Left ventricle myocardium inferior (tissue), 1 donor: ENCODE data around the gene ATXN7. TPM values are rescaled to one million over a fixed set of nuclear protein-coding genes. Genes with fewer than 3 reads are reported as not detected.

Experiments used
- DNase-seq: peaks from one replicate; pipeline ENCODE4 v3.0.0-alpha.2; 2020
- H3K27ac ChIP-seq: fragments of 200-600 bp; replicated peaks from 2 replicates; pipeline ENCODE4 v1.8.0; 2021
- H3K27me3 ChIP-seq: fragments of 200-600 bp; 2 replicates; pipeline ENCODE4 v1.8.0; 2021; ENCODE audit warnings: low read depth
- H3K36me3 ChIP-seq: fragments of 200-600 bp; 2 replicates; pipeline ENCODE4 v1.8.0; 2021
- H3K4me1 ChIP-seq: fragments of 200-600 bp; 2 replicates; pipeline ENCODE4 v1.8.0; 2021
- H3K4me3 ChIP-seq: fragments of 200-600 bp; 2 replicates; pipeline ENCODE4 v1.8.0; 2021; ENCODE audit warnings: mild to moderate bottlenecking, moderate library complexity
- H3K9me3 ChIP-seq: fragments of 200-600 bp; replicated peaks from 2 replicates; pipeline ENCODE4 v1.8.0; 2021
- intact Hi-C: fragments of 100-400 bp; cut with micrococcal nuclease; formaldehyde crosslinking; loops from one replicate; pipeline ENCODE4 v1.11.0; 2022
- total RNA-seq: library from RNA; stranded (reverse); fragmentation: NEBNext Ultra II Directional; extraction: Animal tissue kit (Norgen Biotek cat#: 25700); gene quantifications from one replicate; pipeline ENCODE4 v1.2.1, GENCODE V29; 2021
- TF ChIP-seq, protein P1 (sequence below): fragments of 200-600 bp; IDR thresholded peaks from 2 replicates; pipeline ENCODE4 v1.8.0; 2021; ENCODE audit warnings: antibody characterized with exemption, mild to moderate bottlenecking, borderline replicate concordance
- donor health status: DM: no; HTN: yes; CAD: no; lungs with severe emphysema.

The ATXN7 gene
- total RNA-seq, 1 donor from 2014 or later, result 12.1 TPM

DNA sequence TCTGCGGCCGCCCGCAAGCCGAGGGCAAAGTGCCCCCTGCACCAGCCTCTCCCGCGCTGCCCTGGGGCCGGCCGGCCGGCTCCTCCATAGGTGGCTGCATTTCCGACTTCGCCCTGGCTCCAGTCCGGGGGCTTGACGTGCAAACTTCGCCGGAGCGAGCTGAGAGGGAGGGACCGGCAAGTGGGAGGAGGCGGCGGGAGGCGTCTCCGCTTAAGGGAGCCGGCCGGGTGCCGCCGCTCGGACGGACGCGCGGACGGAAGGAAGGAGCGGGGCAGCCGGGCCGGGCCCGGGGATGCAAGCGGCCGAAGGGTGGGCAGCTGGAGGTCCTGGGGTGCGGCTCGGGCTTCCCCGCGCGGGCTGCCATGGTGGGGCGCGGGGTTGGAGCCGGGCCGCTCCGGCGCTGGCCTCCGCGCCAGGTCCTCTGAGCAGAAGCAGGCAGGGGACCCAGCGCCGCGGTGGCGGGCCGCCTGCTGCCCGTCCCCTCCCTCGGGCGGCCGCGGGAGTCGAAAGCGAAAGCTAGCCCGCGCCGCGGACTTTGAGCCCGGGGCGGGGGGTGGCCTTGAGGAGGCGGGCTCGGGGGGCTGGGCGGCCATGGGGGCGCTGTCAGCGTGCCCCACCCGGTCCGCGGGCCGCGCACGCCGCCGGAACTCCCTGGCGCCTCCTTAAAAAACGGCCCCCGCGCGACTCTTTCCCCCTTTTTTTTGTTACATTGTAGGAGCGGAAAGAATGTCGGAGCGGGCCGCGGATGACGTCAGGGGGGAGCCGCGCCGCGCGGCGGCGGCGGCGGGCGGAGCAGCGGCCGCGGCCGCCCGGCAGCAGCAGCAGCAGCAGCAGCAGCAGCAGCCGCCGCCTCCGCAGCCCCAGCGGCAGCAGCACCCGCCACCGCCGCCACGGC lies 48.5 kb downstream of the ATXN7 start, which contains the start of gene SCAANT1:
Gene SCAANT1, minus strand, starts transcription at position 511 of the 895 bp plus-strand sequence.
- Histone ChIP-seq H3K27me3 (no peaks in the 10 kb centered on the region), H3K4me3 (peak within 1 kb of the TSS; percentile 78), H3K4me1 (peaks cover 58% of the 10 kb centered on the region), H3K27ac (peak within 1 kb of the TSS; percentile 99), H3K36me3 (peaks cover 23% of the 10 kb centered on the region), H3K9me3 (no peaks in the 10 kb centered on the region)
- TF ChIP-seq, protein P1, sequence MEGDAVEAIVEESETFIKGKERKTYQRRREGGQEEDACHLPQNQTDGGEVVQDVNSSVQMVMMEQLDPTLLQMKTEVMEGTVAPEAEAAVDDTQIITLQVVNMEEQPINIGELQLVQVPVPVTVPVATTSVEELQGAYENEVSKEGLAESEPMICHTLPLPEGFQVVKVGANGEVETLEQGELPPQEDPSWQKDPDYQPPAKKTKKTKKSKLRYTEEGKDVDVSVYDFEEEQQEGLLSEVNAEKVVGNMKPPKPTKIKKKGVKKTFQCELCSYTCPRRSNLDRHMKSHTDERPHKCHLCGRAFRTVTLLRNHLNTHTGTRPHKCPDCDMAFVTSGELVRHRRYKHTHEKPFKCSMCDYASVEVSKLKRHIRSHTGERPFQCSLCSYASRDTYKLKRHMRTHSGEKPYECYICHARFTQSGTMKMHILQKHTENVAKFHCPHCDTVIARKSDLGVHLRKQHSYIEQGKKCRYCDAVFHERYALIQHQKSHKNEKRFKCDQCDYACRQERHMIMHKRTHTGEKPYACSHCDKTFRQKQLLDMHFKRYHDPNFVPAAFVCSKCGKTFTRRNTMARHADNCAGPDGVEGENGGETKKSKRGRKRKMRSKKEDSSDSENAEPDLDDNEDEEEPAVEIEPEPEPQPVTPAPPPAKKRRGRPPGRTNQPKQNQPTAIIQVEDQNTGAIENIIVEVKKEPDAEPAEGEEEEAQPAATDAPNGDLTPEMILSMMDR, result peak; percentile 32
- peak; percentile 92 for DNase-seq
- intact Hi-C loops, result no loop called here

DNA sequence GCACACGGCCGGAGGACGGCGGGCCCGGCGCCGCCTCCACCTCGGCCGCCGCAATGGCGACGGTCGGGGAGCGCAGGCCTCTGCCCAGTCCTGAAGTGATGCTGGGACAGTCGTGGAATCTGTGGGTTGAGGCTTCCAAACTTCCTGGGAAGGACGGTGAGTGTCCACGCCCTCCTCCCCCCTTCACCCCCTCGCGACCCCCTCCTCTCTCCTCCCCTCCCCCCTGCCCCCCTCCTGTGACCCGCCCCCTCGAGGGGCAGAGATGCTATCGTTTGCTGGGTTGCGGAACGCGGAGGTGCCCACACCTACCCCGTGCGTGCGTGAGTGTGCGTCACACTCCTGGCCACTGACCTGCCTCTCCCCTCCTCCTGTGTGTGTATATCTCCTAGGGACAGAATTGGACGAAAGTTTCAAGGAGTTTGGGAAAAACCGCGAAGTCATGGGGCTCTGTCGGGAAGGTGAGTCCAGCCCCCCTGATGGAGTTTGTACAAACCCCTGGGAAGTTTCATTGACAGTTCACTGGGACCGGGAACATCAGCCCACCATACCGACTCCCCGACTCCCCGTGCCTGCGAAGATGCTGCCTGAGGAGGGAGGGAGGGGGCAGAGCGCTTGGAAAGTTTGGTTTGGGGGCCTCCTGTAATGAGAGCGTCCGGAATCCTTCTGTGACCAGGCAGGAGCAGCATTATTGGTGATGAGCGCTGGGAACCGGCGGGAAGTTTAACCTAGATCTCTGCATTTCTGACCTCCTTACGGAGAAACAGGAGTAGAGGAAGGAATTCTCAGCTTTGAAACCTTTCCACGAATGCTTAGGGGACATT lies 49.3 kb downstream of the ATXN7 start:
- peak; percentile 36 for DNase-seq
- Histone ChIP-seq H3K9me3 (no peaks in the 10 kb centered on the region), H3K4me1 (peaks cover 55% of the 10 kb centered on the region), H3K27me3 (no peaks in the 10 kb centered on the region), H3K36me3 (peaks cover 24% of the 10 kb centered on the region), H3K27ac (peak overlapping the region; percentile 99), H3K4me3 (peak overlapping the region; percentile 78)
- intact Hi-C loops, result no loop called here
- TF ChIP-seq, protein P1, result no peak

DNA sequence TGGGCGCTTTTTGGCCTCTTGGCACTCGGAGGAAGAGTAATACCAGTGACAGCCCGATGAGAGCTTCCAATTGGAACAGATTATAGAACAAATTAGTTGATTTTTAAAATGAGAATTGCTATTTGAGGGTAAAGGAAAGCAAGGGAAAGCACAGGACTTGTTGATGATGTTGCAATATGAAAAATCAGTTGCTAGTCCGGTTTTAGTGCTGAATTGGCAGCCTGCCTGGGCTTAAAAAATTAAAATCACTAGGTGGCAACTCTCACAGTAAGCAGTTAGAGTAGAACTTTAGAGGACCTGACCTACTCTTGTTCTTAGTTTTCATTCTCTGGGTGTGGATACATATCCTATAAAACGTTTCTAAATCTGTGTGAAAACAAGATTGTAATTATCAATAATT lies 50.6 kb downstream of the ATXN7 start:
- intact Hi-C loops, result no loop called here
- no peaks in the 10 kb centered on the region for H3K9me3 ChIP-seq
- no peak overlapping the region for H3K27ac ChIP-seq
- H3K4me1 ChIP-seq, result peaks cover 44% of the 10 kb centered on the region
- no peak overlapping the region for H3K4me3 ChIP-seq
- H3K36me3 ChIP-seq, result peaks cover 34% of the 10 kb centered on the region
- TF ChIP-seq, protein P1, result no peak
- no peak for DNase-seq
- no peaks in the 10 kb centered on the region for H3K27me3 ChIP-seq

DNA sequence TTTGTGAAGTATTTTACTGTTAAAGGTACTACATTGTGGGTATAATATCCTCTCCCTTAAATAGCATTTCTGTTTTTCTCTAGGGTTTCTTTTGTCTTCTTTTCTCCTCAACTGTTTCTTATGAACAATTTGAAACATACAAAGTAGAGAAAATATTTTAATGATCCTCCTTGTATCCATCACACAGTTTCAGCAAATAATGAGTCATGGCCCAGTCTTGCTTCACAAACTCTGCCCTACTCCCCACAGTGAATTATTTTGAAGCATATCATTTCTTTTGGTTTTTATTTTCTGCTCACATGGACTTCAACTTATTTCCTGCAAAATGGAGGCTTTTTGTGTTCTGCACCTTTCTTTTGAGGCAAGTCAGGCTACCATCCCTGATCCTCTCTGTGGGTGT lies 54.7 kb downstream of the ATXN7 start:
- Histone ChIP-seq H3K27ac (no peak overlapping the region), H3K36me3 (peaks cover 46% of the 10 kb centered on the region), H3K4me3 (no peak overlapping the region), H3K27me3 (no peaks in the 10 kb centered on the region), H3K4me1 (peaks cover 19% of the 10 kb centered on the region), H3K9me3 (no peaks in the 10 kb centered on the region)
- no peak for DNase-seq
- intact Hi-C loops, result no loop called here
- TF ChIP-seq, protein P1, result no peak

DNA sequence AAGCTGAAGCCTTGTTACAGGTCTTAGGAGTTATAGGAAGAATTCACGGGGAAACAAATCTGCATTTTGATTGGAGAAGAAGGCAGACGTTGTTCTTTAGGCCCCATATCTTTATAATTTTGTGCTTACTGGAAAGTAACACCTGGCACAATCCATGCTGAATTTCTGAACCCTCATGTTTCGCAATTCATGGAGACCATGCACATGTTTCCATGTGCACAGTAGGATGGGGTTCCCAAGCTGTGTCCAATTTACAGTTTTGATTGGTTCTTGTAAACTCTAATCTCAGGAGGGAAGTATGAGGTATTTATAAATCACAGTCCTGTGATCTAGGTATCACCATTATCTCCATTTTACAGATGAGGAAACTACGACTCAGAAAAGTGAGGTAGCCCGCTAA lies 56.3 kb downstream of the ATXN7 start:
- intact Hi-C loops, result no loop called here
- H3K36me3 ChIP-seq, result peaks cover 47% of the 10 kb centered on the region
- no peaks in the 10 kb centered on the region for H3K9me3 ChIP-seq
- TF ChIP-seq, protein P1, result no peak
- DNase-seq, result no peak
- no peak overlapping the region for H3K4me3 ChIP-seq
- H3K27ac ChIP-seq, result no peak overlapping the region
- H3K27me3 ChIP-seq, result no peaks in the 10 kb centered on the region
- peaks cover 3% of the 10 kb centered on the region for H3K4me1 ChIP-seq
